Measurements from ENCODE around the gene IER5L.

IER5L gene

DNA sequence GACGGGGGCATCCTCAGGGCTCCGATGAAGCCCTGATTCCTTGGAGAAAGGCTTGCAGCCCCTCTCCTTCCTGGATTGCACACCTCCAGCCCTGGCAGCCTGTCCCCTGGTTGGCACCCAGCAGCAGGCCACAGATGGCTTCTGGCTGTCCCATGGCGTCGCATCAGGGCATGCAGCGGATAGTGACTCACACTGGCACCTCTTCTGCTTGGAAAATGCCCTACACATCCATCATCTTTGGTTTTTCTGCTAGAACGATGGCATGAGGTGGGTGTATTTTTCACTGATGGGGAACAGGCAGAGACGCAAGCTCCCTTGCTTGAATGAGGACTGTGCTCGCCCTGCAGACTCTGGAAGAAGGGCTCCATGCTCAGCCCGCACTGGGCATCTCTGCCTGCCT is 23.2 kb upstream of the IER5L start:
- Histone ChIP-seq H3K27me3 (ENCODE audit: insufficient read depth, poor library complexity, severe bottlenecking) (no peaks in the 10 kb centered on the region), H3K27ac (replicated peaks) (no peak overlapping the region), H3K4me3 (replicated peaks; ENCODE audit: insufficient read depth, low read length) (no peak overlapping the region)
- DNase-seq (ENCODE audit: low read depth in 1 of 2, low spot score in 1 of 2): no peak
- no peak for TF ChIP-seq SPI1 (IDR thresholded peaks at IDR 0.05; ENCODE audit: borderline replicate concordance, low read depth)
- TF ChIP-seq, protein P1, sequence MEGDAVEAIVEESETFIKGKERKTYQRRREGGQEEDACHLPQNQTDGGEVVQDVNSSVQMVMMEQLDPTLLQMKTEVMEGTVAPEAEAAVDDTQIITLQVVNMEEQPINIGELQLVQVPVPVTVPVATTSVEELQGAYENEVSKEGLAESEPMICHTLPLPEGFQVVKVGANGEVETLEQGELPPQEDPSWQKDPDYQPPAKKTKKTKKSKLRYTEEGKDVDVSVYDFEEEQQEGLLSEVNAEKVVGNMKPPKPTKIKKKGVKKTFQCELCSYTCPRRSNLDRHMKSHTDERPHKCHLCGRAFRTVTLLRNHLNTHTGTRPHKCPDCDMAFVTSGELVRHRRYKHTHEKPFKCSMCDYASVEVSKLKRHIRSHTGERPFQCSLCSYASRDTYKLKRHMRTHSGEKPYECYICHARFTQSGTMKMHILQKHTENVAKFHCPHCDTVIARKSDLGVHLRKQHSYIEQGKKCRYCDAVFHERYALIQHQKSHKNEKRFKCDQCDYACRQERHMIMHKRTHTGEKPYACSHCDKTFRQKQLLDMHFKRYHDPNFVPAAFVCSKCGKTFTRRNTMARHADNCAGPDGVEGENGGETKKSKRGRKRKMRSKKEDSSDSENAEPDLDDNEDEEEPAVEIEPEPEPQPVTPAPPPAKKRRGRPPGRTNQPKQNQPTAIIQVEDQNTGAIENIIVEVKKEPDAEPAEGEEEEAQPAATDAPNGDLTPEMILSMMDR (IDR thresholded peaks at IDR 0.05; ENCODE audit: insufficient read depth, low read length): no peak
- TF ChIP-seq, protein P2, sequence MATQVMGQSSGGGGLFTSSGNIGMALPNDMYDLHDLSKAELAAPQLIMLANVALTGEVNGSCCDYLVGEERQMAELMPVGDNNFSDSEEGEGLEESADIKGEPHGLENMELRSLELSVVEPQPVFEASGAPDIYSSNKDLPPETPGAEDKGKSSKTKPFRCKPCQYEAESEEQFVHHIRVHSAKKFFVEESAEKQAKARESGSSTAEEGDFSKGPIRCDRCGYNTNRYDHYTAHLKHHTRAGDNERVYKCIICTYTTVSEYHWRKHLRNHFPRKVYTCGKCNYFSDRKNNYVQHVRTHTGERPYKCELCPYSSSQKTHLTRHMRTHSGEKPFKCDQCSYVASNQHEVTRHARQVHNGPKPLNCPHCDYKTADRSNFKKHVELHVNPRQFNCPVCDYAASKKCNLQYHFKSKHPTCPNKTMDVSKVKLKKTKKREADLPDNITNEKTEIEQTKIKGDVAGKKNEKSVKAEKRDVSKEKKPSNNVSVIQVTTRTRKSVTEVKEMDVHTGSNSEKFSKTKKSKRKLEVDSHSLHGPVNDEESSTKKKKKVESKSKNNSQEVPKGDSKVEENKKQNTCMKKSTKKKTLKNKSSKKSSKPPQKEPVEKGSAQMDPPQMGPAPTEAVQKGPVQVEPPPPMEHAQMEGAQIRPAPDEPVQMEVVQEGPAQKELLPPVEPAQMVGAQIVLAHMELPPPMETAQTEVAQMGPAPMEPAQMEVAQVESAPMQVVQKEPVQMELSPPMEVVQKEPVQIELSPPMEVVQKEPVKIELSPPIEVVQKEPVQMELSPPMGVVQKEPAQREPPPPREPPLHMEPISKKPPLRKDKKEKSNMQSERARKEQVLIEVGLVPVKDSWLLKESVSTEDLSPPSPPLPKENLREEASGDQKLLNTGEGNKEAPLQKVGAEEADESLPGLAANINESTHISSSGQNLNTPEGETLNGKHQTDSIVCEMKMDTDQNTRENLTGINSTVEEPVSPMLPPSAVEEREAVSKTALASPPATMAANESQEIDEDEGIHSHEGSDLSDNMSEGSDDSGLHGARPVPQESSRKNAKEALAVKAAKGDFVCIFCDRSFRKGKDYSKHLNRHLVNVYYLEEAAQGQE (IDR thresholded peaks at IDR 0.05; ENCODE audit: insufficient replicate concordance, low read depth): no peak
- no peak for TF ChIP-seq GABPA (IDR thresholded peaks at IDR 0.05; ENCODE audit: low read depth)
- no peak for TF ChIP-seq POLR2AphosphoS5 (IDR thresholded peaks at IDR 0.05; ENCODE audit: low read depth)

DNA sequence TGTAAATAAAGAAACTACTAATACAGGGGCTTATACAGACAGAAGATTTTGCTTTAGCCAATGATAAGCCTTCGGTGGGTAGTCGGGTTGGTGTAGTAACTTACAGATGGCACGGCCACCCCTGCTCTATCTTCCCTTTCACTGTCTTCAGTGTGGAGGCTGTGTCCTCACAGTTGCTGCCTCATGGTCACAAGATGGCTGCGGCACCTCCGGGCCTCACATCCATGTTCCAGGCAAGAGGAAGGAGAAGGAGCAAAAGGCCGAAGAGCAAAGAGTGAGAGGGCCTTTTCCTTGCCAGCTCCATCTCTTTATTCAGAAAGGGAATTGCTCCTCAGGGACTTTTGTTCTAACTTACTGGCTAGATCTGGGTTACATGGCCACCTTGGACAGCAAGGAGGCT is 22.2 kb upstream of the IER5L start:
- no peak for DNase-seq (ENCODE audit: low read depth in 1 of 2, low spot score in 1 of 2)
- Histone ChIP-seq H3K27ac (replicated peaks) (no peak overlapping the region), H3K4me3 (replicated peaks; ENCODE audit: insufficient read depth, low read length) (no peak overlapping the region), H3K27me3 (ENCODE audit: insufficient read depth, poor library complexity, severe bottlenecking) (no peaks in the 10 kb centered on the region)
- TF ChIP-seq, protein P2 (IDR thresholded peaks at IDR 0.05; ENCODE audit: insufficient replicate concordance, low read depth): no peak
- no peak for TF ChIP-seq SPI1 (IDR thresholded peaks at IDR 0.05; ENCODE audit: borderline replicate concordance, low read depth)
- TF ChIP-seq, protein P1 (IDR thresholded peaks at IDR 0.05; ENCODE audit: insufficient read depth, low read length): no peak
- TF ChIP-seq GABPA (IDR thresholded peaks at IDR 0.05; ENCODE audit: low read depth): no peak
- no peak for TF ChIP-seq POLR2AphosphoS5 (IDR thresholded peaks at IDR 0.05; ENCODE audit: low read depth)

DNA sequence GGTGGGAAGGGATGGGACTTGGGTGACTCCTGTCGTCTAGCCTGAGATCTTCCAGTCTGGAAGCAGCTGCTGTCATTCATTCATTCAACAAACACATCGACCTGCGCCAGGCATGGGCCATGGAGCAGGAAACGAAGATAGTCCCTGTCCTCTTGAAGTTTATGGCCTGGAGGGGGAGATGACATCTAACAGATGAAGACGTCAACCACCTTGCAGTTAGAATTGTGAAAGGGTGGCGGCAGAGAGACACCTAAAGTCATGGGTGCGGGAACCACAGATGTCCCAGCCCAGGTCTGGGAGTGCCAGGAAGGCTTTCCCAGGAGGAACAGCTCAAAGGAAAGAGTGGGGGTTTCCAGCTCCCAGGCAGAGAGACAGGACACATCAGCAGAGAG is 21.0 kb upstream of the IER5L start:
- DNase-seq (ENCODE audit: low read depth in 1 of 2, low spot score in 1 of 2): no peak

More for the DNA sequence above, 21.0 kb upstream of the IER5L start:
- Histone ChIP-seq H3K4me3 (replicated peaks; ENCODE audit: insufficient read depth, low read length) (no peak overlapping the region), H3K27me3 (ENCODE audit: insufficient read depth, poor library complexity, severe bottlenecking) (no peaks in the 10 kb centered on the region), H3K27ac (replicated peaks) (no peak overlapping the region)
- TF ChIP-seq SPI1 (IDR thresholded peaks at IDR 0.05; ENCODE audit: borderline replicate concordance, low read depth): no peak
- TF ChIP-seq, protein P2 (IDR thresholded peaks at IDR 0.05; ENCODE audit: insufficient replicate concordance, low read depth): no peak

Measured in HL-60 (cell line).